HCT116 (cell line): Measurements from ENCODE around the gene NDE1. TPM values are rescaled to one million over a fixed set of nuclear protein-coding genes. Genes with fewer than 3 reads are reported as not detected.

ENCODE experiments used
- ATAC-seq: fragments of 200-7000 bp; cut with Tn5 transposase; 2 replicates; pipeline ENCODE4 v1.9.1; 2020; ENCODE audit warnings: mild to moderate bottlenecking, moderate library complexity
- BruUV-seq: library from RNA; stranded (reverse); fragments of 400-500 nt; replicated peaks from 2 replicates; lab custom pipeline; 2021; lab: Mats Ljungman, UMichigan
- CTCF ChIA-PET: fragments of 300-600 bp; sonication (Branson Sonifier 250); formaldehyde crosslinking; loops from one replicate; lab custom pipeline; 2021; ENCODE audit warnings: antibody characterized with exemption; lab: Charles Lee
- POLR2A ChIA-PET: fragments of 300-600, 350-600 bp; sonication (Branson Sonifier 250); formaldehyde crosslinking; loops from one replicate; lab custom pipeline; 2021; ENCODE audit warnings: antibody characterized with exemption; lab: Charles Lee
- RAD21 ChIA-PET, 2 experiments: fragments of 300-600 bp; sonication (Branson Sonifier 250); formaldehyde crosslinking; loops; one replicate each; lab custom pipeline; 2023; ENCODE audit warnings: low total read pairs in 2 of 2; ENCODE audit not compliant: uncharacterized antibody in 2 of 2, unreplicated experiment in 2 of 2, low non-redundant PET in 1 of 2; lab: Charles Lee
- DNase-seq: peaks from one replicate; pipeline ENCODE4 v3.0.0-alpha.2; 2010; ENCODE audit warnings: low read depth, low spot score
- H2AFZ ChIP-seq: fragments of 200-600 bp; shearing (Covaris generic), sonication (generic); 2 replicates; pipeline ENCODE4 v1.6.1; 2017; ENCODE audit warnings: low read depth, mixed run types, mixed read lengths, antibody characterized with exemption, low read length; ENCODE audit not compliant: poor library complexity, severe bottlenecking
- H3K27ac ChIP-seq: 2 replicates; pipeline ENCODE4 v1.5.1; 2012; ENCODE audit warnings: low read depth, low read length
- H3K27me3 ChIP-seq: fragments of 200-600 bp; sonication (generic); 2 replicates; pipeline ENCODE4 v1.6.1; 2016; ENCODE audit warnings: mixed run types, low read length, mixed read lengths; ENCODE audit not compliant: insufficient read depth
- H3K36me3 ChIP-seq, 2 experiments: fragments of 200-500 bp in 1 of 2; fragments of 200-600 bp in 1 of 2; sonication (Bioruptor generic) in 1 of 2; sonication (generic) in 1 of 2; 2 replicates each; pipeline versions ENCODE4 v1.5.1 to v1.6.1; 2014 to 2016; ENCODE audit warnings: low read length in 2 of 2, inconsistent platforms in 1 of 2, mixed read lengths in 1 of 2, mixed run types in 1 of 2; ENCODE audit not compliant: insufficient read depth in 2 of 2, control insufficient read depth in 1 of 2
- H3K4me1 ChIP-seq, 2 experiments: fragments of 200-600 bp in 1 of 2; sonication (generic) in 1 of 2; 2 replicates each; pipeline versions ENCODE4 v1.5.1 to v1.6.1; 2012 to 2017; ENCODE audit warnings: low read length in 2 of 2, inconsistent platforms in 1 of 2, mild to moderate bottlenecking in 1 of 2, mixed read lengths in 1 of 2, mixed run types in 1 of 2, moderate library complexity in 1 of 2; ENCODE audit not compliant: insufficient read depth in 2 of 2, control insufficient read depth in 1 of 2
- H3K4me2 ChIP-seq: fragments of 200-600 bp; sonication (generic); 2 replicates; pipeline ENCODE4 v1.6.1; 2017; ENCODE audit warnings: mixed run types, low read length, mixed read lengths
- H3K4me3 ChIP-seq, 2 experiments: fragments of 200-600 bp in 1 of 2; sonication (generic) in 1 of 2; replicated peaks in 1 of 2; 2 replicates each; pipeline ENCODE4 v1.5.1; 2011 to 2016; ENCODE audit warnings: low read length in 2 of 2, control low read depth in 1 of 2, low read depth in 1 of 2, mild to moderate bottlenecking in 1 of 2, mixed read lengths in 1 of 2, mixed run types in 1 of 2
- H3K79me2 ChIP-seq: fragments of 200-600 bp; sonication (generic); 2 replicates; pipeline ENCODE4 v1.6.1; 2017; ENCODE audit warnings: mild to moderate bottlenecking, mixed run types, low read length, moderate library complexity, mixed read lengths; ENCODE audit not compliant: insufficient read depth
- H3K9ac ChIP-seq: fragments of 200-600 bp; sonication (generic); 2 replicates; pipeline ENCODE4 v1.6.1; 2016; ENCODE audit warnings: low read length, mixed read lengths
- H3K9me2 ChIP-seq: fragments of 200-600 bp; sonication (generic), shearing (Covaris generic); 2 replicates; pipeline ENCODE4 v1.6.1; 2017; ENCODE audit warnings: mixed run types, mild to moderate bottlenecking, moderate library complexity; ENCODE audit not compliant: insufficient read depth
- H3K9me3 ChIP-seq, 2 experiments: fragments of 200-500 bp in 1 of 2; fragments of 200-600 bp in 1 of 2; sonication (Bioruptor generic) in 1 of 2; sonication (generic) in 1 of 2; 2 replicates each; pipeline ENCODE4 v1.6.1; 2014 to 2017; ENCODE audit warnings: low read length in 2 of 2, mixed read lengths in 2 of 2, inconsistent platforms in 1 of 2, low read depth in 1 of 2, mild to moderate bottlenecking in 1 of 2, mixed run types in 1 of 2, moderate library complexity in 1 of 2; ENCODE audit not compliant: control insufficient read depth in 1 of 2, insufficient read depth in 1 of 2
- H4K20me1 ChIP-seq: fragments of 200-600 bp; sonication (generic), shearing (Covaris generic); 2 replicates; pipeline ENCODE4 v1.6.1; 2017; ENCODE audit warnings: mixed run types, mild to moderate bottlenecking, moderate library complexity; ENCODE audit not compliant: insufficient read depth
- ATF3 ChIP-seq: IDR thresholded peaks from 2 replicates; pipeline ENCODE4 v1.6.1; 2012
- CBX3 ChIP-seq: IDR thresholded peaks from 2 replicates; pipeline ENCODE4 v1.6.1; 2012; ENCODE audit warnings: low read depth
- CEBPB ChIP-seq: IDR thresholded peaks from 2 replicates; pipeline ENCODE4 v1.6.1; 2012; ENCODE audit warnings: low read depth
- EGR1 ChIP-seq: IDR thresholded peaks from 2 replicates; pipeline ENCODE4 v1.6.1; 2012; ENCODE audit warnings: low read depth
- ELF1 ChIP-seq: IDR thresholded peaks from 2 replicates; pipeline ENCODE4 v1.6.1; 2012; ENCODE audit warnings: low read depth, borderline replicate concordance
- EZH2phosphoT487 ChIP-seq: fragments of 200-600 bp; IDR thresholded peaks from 2 replicates; pipeline ENCODE4 v1.6.1; 2018; ENCODE audit warnings: antibody characterized with exemption, borderline replicate concordance
- FOSL1 ChIP-seq: IDR thresholded peaks from 2 replicates; pipeline ENCODE4 v1.6.1; 2012; ENCODE audit warnings: low read depth
- JUND ChIP-seq: IDR thresholded peaks from 2 replicates; pipeline ENCODE4 v1.6.1; 2012
- POLR2A ChIP-seq: IDR thresholded peaks from 2 replicates; pipeline ENCODE4 v1.7.0; 2011; ENCODE audit warnings: borderline replicate concordance; ENCODE audit not compliant: insufficient read depth, insufficient read length; ENCODE audit errors: extremely low read depth
- POLR2AphosphoS5 ChIP-seq: IDR thresholded peaks from 2 replicates; pipeline ENCODE4 v1.6.1; 2011; ENCODE audit warnings: mild to moderate bottlenecking, low read depth, low read length, moderate library complexity
- SIN3A ChIP-seq: IDR thresholded peaks from 2 replicates; pipeline ENCODE4 v1.6.1; 2012; ENCODE audit warnings: low read depth
- SRF ChIP-seq: IDR thresholded peaks from 2 replicates; pipeline ENCODE4 v1.6.1; 2012; ENCODE audit warnings: low read depth
- intact Hi-C: fragments of 100-400 bp; cut with micrococcal nuclease; formaldehyde crosslinking; loops from 2 replicates; pipeline ENCODE4 v1.10.0; 2022
- total RNA-seq: library from RNA; stranded (reverse); gene quantifications from one replicate; pipeline ENCODE4 v1.2.1, GENCODE V29; 2021; ENCODE audit not compliant: unreplicated experiment
- TF ChIP-seq, protein P1 (sequence below), 3 experiments: fragments of 200-600 bp in 1 of 3; sonication (generic) in 1 of 3; IDR thresholded peaks in 2 of 3; conservative IDR thresholded peaks in 1 of 3; 2 replicates each; pipeline ENCODE4 v1.5.1; 2012 to 2017; ENCODE audit warnings: low read depth in 2 of 3, low read length in 2 of 3, antibody characterized with exemption in 1 of 3, borderline replicate concordance in 1 of 3, control low read depth in 1 of 3, mild to moderate bottlenecking in 1 of 3, mixed read lengths in 1 of 3, mixed run types in 1 of 3, moderate library complexity in 1 of 3; ENCODE audit not compliant: insufficient read depth in 1 of 3

Gene NDE1
- total RNA-seq, 1 experiment from 2014 or later: 103 TPM

- TF ChIP-seq ELF1: no peak
- TF ChIP-seq, protein P1, sequence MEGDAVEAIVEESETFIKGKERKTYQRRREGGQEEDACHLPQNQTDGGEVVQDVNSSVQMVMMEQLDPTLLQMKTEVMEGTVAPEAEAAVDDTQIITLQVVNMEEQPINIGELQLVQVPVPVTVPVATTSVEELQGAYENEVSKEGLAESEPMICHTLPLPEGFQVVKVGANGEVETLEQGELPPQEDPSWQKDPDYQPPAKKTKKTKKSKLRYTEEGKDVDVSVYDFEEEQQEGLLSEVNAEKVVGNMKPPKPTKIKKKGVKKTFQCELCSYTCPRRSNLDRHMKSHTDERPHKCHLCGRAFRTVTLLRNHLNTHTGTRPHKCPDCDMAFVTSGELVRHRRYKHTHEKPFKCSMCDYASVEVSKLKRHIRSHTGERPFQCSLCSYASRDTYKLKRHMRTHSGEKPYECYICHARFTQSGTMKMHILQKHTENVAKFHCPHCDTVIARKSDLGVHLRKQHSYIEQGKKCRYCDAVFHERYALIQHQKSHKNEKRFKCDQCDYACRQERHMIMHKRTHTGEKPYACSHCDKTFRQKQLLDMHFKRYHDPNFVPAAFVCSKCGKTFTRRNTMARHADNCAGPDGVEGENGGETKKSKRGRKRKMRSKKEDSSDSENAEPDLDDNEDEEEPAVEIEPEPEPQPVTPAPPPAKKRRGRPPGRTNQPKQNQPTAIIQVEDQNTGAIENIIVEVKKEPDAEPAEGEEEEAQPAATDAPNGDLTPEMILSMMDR (IDR thresholded peaks at IDR 0.05 in 2 of 3, conservative IDR thresholded peaks at IDR 0.05 in 1 of 3; ENCODE audit: borderline replicate concordance in 1 of 3, insufficient read depth in 1 of 3, low read depth in 2 of 3, low read length in 2 of 3): no peak
- TF ChIP-seq EZH2phosphoT487: no peak
- no peak for TF ChIP-seq SIN3A
- TF ChIP-seq SRF: no peak
- TF ChIP-seq EGR1: no peak
- TF ChIP-seq ATF3: no peak
- no peak for TF ChIP-seq FOSL1
- TF ChIP-seq JUND: no peak
- TF ChIP-seq CEBPB: no peak
- TF ChIP-seq POLR2A: no peak
- TF ChIP-seq POLR2AphosphoS5: no peak
- TF ChIP-seq CBX3: no peak
- Histone ChIP-seq H3K9me2 (no peaks in the 10 kb centered on the region), H3K27ac (no peak overlapping the region), H4K20me1 (no peaks in the 10 kb centered on the region), H3K4me3 (no peak overlapping the region), H3K36me3 (peaks cover 3 to 12% of the 10 kb centered on the region in 2 experiments), H3K4me2 (no peak overlapping the region), H3K27me3 (no peaks in the 10 kb centered on the region), H3K79me2 (no peaks in the 10 kb centered on the region), H3K9me3 (no peaks in the 10 kb centered on the region), H3K4me1 (no peaks in the 10 kb centered on the region), H3K9ac (no peak overlapping the region), H2AFZ (no peak overlapping the region)
- ChIA-PET CTCF (no interaction called here), POLR2A (no interaction called here), RAD21 (no interaction called here)
- intact Hi-C loops: loop anchor here (10.0 kb wide), 2 partner anchors 60 to 420 kb away; no protein-coding TSS in a partner anchor
- no peak for ATAC-seq
- no peak for DNase-seq
- no TSS peak for BruUV-seq
Observed at GRCh38 chr16:15705064-15705565, 55.1 kb downstream of the NDE1 start.
